NCI-H1105 (cell line): ENCODE results near the gene CYP8B1.

Source experiments
- DNase-seq: peaks from one replicate; lab custom pipeline; 2025; lab: John Stamatoyannopoulos, UW

The CYP8B1 gene

DNA sequence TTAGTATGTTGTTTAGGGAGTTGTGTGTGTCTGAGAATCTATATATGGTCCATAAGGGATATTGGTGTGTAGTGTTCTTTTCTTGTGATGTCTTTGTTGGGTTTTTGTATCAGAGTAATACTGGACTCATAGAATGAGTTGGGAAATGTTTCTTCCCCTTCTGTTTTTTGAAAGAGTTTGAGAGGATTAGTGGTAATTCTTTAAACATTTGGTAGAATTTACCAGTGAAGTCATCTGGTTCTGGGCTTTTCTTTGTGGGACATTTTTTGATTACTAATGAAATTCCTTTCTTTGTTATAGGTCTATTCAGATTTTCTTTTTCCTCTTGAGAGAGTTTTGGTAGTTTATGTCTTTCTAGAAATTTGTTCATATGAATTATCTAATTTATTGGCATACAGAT lies 49.5 kb downstream of the CYP8B1 start:
- DNase-seq = no peak

DNA sequence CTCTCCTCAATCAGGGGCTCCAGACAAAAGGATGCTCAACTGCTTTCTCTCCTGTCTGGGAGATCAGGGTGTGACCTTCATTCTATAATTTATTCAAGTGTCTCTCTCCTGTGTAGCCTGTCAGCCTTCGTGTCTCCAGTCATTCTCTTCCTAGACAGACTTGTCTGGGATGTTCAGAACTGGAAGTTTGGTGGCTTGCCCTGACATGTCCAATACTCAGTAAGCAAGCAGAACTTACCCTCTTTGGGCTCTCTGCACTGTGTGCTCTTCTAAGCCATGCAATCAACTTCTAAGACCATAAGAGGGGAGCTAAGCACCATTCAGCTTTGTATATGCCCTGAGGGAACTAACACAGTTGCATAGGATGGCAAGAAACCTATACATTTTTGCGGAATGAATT lies 52.3 kb downstream of the CYP8B1 start:
- DNase-seq = peak; percentile 52

DNA sequence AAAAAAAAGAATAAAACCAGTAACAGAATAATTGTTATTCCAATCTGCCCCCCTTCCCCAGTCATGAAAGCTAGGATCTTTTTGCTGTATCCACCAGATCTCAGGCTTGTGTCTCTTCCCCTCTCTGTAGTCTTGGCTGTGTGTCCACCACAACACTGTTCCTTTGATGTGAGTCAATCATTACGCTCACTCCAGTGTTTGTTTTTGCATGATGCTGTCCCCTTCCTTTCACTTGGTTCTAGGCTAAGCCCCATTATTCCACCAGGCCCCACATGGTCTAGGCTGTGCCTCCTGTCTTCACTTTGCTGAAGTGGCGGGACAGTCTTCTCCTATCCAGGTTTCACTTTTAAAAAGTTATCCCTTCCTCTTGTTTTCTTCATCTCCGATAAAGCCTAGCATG lies 52.9 kb downstream of the CYP8B1 start:
- no peak for DNase-seq
